Natural killer cell (primary cell): ENCODE data around the gene SLC39A13. TPM values are rescaled to one million over a fixed set of nuclear protein-coding genes. Genes with fewer than 3 reads are reported as not detected.
A peak's percentile ranks its signal among the peaks of the same experiment; 100 is the strongest.

ENCODE experiments used
- ATAC-seq, 3 donors: fragments of 150-1000 bp in 2 of 3; fragments of 200-7000 bp in 1 of 3; cut with Tn5 transposase; 1 replicate in 1 of 3; 2 replicates in 2 of 3; pipeline ENCODE4 v1.10.0; 2021; ENCODE audit warnings: mild to moderate bottlenecking in 2 of 3, moderate library complexity in 2 of 3
- DNase-seq, 2 donors: peaks; one replicate each; pipeline versions ENCODE4 v3.0.0 to v3.0.0-alpha.2; 2013 to 2021; ENCODE audit warnings: mixed read lengths in 1 of 2
- H3K27ac ChIP-seq: one replicate; pipeline ENCODE4 v1.5.1; 2013; ENCODE audit warnings: mild to moderate bottlenecking, low read length
- H3K27me3 ChIP-seq: one replicate; pipeline ENCODE4 v1.6.1; 2013; ENCODE audit warnings: low read length; ENCODE audit not compliant: control insufficient read depth, insufficient read depth
- H3K36me3 ChIP-seq: one replicate; pipeline ENCODE4 v1.6.1; 2013; ENCODE audit warnings: low read length; ENCODE audit not compliant: control insufficient read depth, insufficient read depth
- H3K4me1 ChIP-seq: one replicate; pipeline ENCODE4 v1.6.1; 2013; ENCODE audit warnings: low read length; ENCODE audit not compliant: control insufficient read depth, insufficient read depth
- H3K4me3 ChIP-seq: one replicate; pipeline ENCODE4 v1.5.1; 2013; ENCODE audit warnings: low read length
- H3K9me3 ChIP-seq: one replicate; pipeline ENCODE4 v1.6.1; 2013; ENCODE audit warnings: low read length; ENCODE audit not compliant: control insufficient read depth, insufficient read depth
- H3K27ac Mint-ChIP-seq, 2 donors: one replicate each; pipeline ENCODE4 v1.8.0; 2022; ENCODE audit warnings: mild to moderate bottlenecking in 2 of 2, mixed read lengths in 2 of 2, moderate library complexity in 1 of 2
- H3K27me3 Mint-ChIP-seq, 2 donors: one replicate each; pipeline ENCODE4 v1.8.0; 2022; ENCODE audit warnings: low read depth in 2 of 2, mixed read lengths in 2 of 2
- H3K36me3 Mint-ChIP-seq: one replicate; pipeline ENCODE4 v1.8.0; 2022; ENCODE audit warnings: mixed read lengths
- H3K4me1 Mint-ChIP-seq, 2 donors: one replicate each; pipeline ENCODE4 v1.8.0; 2022; ENCODE audit warnings: mixed read lengths in 2 of 2
- H3K4me3 Mint-ChIP-seq: one replicate; pipeline ENCODE4 v1.8.0; 2022; ENCODE audit warnings: mild to moderate bottlenecking, moderate library complexity, mixed read lengths
- H3K9me3 Mint-ChIP-seq, 2 donors: one replicate each; pipeline ENCODE4 v1.8.0; 2022; ENCODE audit warnings: mixed read lengths in 2 of 2
- CTCF ChIP-seq: fragments of 200-600 bp; IDR thresholded peaks from one replicate; pipeline ENCODE4 v1.8.0; 2022; ENCODE audit warnings: antibody characterized with exemption
- WGBS: methylation state at CpG from one replicate; pipeline ENCODE4 v1.1.7; 2013; ENCODE audit warnings: missing lambda C conversion rate; ENCODE audit not compliant: insufficient coverage; 5-methylcytosine and 5-hydroxymethylcytosine counted together
- intact Hi-C: fragments of 100-400 bp; cut with micrococcal nuclease; formaldehyde crosslinking; loops from one replicate; pipeline ENCODE4 v1.14.2; 2022
- total RNA-seq, 4 donors: library from RNA; stranded (reverse); fragments of 120-200 nt in 1 of 4; gene quantifications; one replicate each; pipeline versions ENCODE4 v1.2.3 to v1.2.4, GENCODE V29; 2013 to 2022

SLC39A13 gene
- total RNA-seq, 3 donors from 2014 or later (not counting 1 experiment from before 2014, with no cell fraction given) = 29.1 to 34.7 (median 32.6) TPM

GRCh38 chr11:47359586-47359985 is 48.8 kb upstream of the SLC39A13 start:
- Mint-ChIP-seq H3K36me3 (no peaks in the 10 kb centered on the region), H3K27ac (peak overlapping the region in 1 of 2 donors; percentile 68), H3K9me3 (no peaks in the 10 kb centered on the region), H3K27me3 (no peaks in the 10 kb centered on the region), H3K4me1 (peaks cover 6 to 15% of the 10 kb centered on the region in 2 donors), H3K4me3 (no peak overlapping the region)
- intact Hi-C loops = no loop called here
- H3K4me3 ChIP-seq = no peak overlapping the region
- 25% methylated on average over 17 of the region's 17 CpGs for WGBS
- peaks cover 24% of the 10 kb centered on the region for H3K4me1 ChIP-seq
- DNase-seq = no peak
- ATAC-seq = peak; percentile 60 to 67 (median 65)
- TF ChIP-seq CTCF = no peak
- H3K27me3 ChIP-seq = no peaks in the 10 kb centered on the region
- H3K27ac ChIP-seq = no peak overlapping the region
- no peaks in the 10 kb centered on the region for H3K9me3 ChIP-seq
- no peaks in the 10 kb centered on the region for H3K36me3 ChIP-seq

GRCh38 chr11:47360341-47360740 is 48.0 kb upstream of the SLC39A13 start:
- Histone ChIP-seq H3K4me3 (no peak overlapping the region), H3K4me1 (peaks cover 24% of the 10 kb centered on the region), H3K27ac (no peak overlapping the region), H3K36me3 (no peaks in the 10 kb centered on the region), H3K27me3 (no peaks in the 10 kb centered on the region), H3K9me3 (no peaks in the 10 kb centered on the region)
- no peaks in the 10 kb centered on the region for H3K9me3 Mint-ChIP-seq
- ATAC-seq (no peak), DNase-seq (no peak)
- H3K4me1 Mint-ChIP-seq = peaks cover 6 to 15% of the 10 kb centered on the region in 2 donors
- no peak overlapping the region for H3K4me3 Mint-ChIP-seq
- H3K27me3 Mint-ChIP-seq = no peaks in the 10 kb centered on the region
- no peak overlapping the region for H3K27ac Mint-ChIP-seq
- H3K36me3 Mint-ChIP-seq = no peaks in the 10 kb centered on the region
- intact Hi-C loops = no loop called here
- 96% methylated on average over 15 of the region's 15 CpGs for WGBS
- no peak for TF ChIP-seq CTCF

GRCh38 chr11:47361419-47361818 is 47.0 kb upstream of the SLC39A13 start:
- H3K27ac Mint-ChIP-seq = peak overlapping the region in 1 of 2 donors; percentile 34
- peaks cover 6 to 15% of the 10 kb centered on the region in 2 donors for H3K4me1 Mint-ChIP-seq
- no peak for DNase-seq
- Histone ChIP-seq H3K4me1 (peaks cover 24% of the 10 kb centered on the region), H3K27me3 (no peaks in the 10 kb centered on the region), H3K36me3 (no peaks in the 10 kb centered on the region), H3K27ac (no peak overlapping the region), H3K9me3 (no peaks in the 10 kb centered on the region), H3K4me3 (no peak overlapping the region)
- H3K4me3 Mint-ChIP-seq = no peak overlapping the region
- no peaks in the 10 kb centered on the region for H3K9me3 Mint-ChIP-seq
- no peak for TF ChIP-seq CTCF
- peaks cover 0 to 5% of the 10 kb centered on the region in 2 donors for H3K27me3 Mint-ChIP-seq
- no peaks in the 10 kb centered on the region for H3K36me3 Mint-ChIP-seq
- intact Hi-C loops = no loop called here
- ATAC-seq = no peak
- WGBS = 90% methylated on average over 13 of the region's 13 CpGs

GRCh38 chr11:47366020-47366490 is 42.3 kb upstream of the SLC39A13 start:
- no peak overlapping the region for H3K27ac ChIP-seq
- no peak for ATAC-seq
- Mint-ChIP-seq H3K9me3 (no peaks in the 10 kb centered on the region), H3K27ac (no peak overlapping the region), H3K36me3 (no peaks in the 10 kb centered on the region), H3K4me1 (peaks cover 0 to 3% of the 10 kb centered on the region in 2 donors), H3K4me3 (no peak overlapping the region), H3K27me3 (peaks cover 0 to 7% of the 10 kb centered on the region in 2 donors)
- no peak for TF ChIP-seq CTCF
- DNase-seq = no peak
- no peaks in the 10 kb centered on the region for H3K9me3 ChIP-seq
- H3K4me1 ChIP-seq = peaks cover 4% of the 10 kb centered on the region
- intact Hi-C loops = no loop called here
- no peak overlapping the region for H3K4me3 ChIP-seq
- 60% methylated on average over 1 of the region's 1 CpG for WGBS
- H3K27me3 ChIP-seq = no peaks in the 10 kb centered on the region
- H3K36me3 ChIP-seq = no peaks in the 10 kb centered on the region
